HepG2 (cell line): ENCODE data around the gene RNF10. TPM values are rescaled to one million over a fixed set of nuclear protein-coding genes. Genes with fewer than 3 reads are reported as not detected.

Experiments used
- KLF6 ChIP-seq: IDR thresholded peaks from 2 replicates; pipeline ENCODE4 v1.8.0; 2016; ENCODE audit warnings: missing biosample characterization, missing genetic modification reagents
- MED1 ChIP-seq: sonication (generic); formaldehyde crosslinking; IDR thresholded peaks from 2 replicates; pipeline ENCODE4 v1.4.0; 2020; ENCODE audit warnings: missing genetic modification reagents
- PLRG1 ChIP-seq: fragments of 450-650 bp; conservative IDR thresholded peaks from 2 replicates; pipeline ENCODE4 v1.6.1; 2016
- RNF2 ChIP-seq: fragments of 450-650 bp; conservative IDR thresholded peaks from 2 replicates; pipeline ENCODE4 v1.6.1; 2016; ENCODE audit warnings: low read depth
- SNRNP70 ChIP-seq: fragments of 200-400 bp; formaldehyde crosslinking; IDR thresholded peaks from 2 replicates; pipeline ENCODE4 v1.6.1; 2017; ENCODE audit warnings: mild to moderate bottlenecking, low read depth, low read length, moderate library complexity
- TEAD2 ChIP-seq: sonication (generic); formaldehyde crosslinking; IDR thresholded peaks from 2 replicates; pipeline ENCODE4 v1.9.0; 2021; ENCODE audit warnings: missing genetic modification reagents
- ZBTB26 ChIP-seq: IDR thresholded peaks from 2 replicates; pipeline ENCODE4 v1.6.1; 2016; ENCODE audit warnings: missing compliant biosample characterization, missing genetic modification reagents, borderline replicate concordance
- ZFP36L1 ChIP-seq: sonication (generic); formaldehyde crosslinking; IDR thresholded peaks from 2 replicates; pipeline ENCODE4 v1.8.0; 2022; ENCODE audit warnings: mild to moderate bottlenecking, missing genetic modification reagents, moderate library complexity
- ZFP37 ChIP-seq: sonication (generic); formaldehyde crosslinking; IDR thresholded peaks from 2 replicates; pipeline ENCODE4 v1.4.0; 2020; ENCODE audit warnings: missing genetic modification reagents, borderline replicate concordance
- ZNF225 ChIP-seq: sonication (generic); formaldehyde crosslinking; IDR thresholded peaks from 2 replicates; pipeline ENCODE4 v1.4.0; 2020; ENCODE audit warnings: mild to moderate bottlenecking, missing genetic modification reagents
- ZNF570 ChIP-seq: sonication (generic); formaldehyde crosslinking; IDR thresholded peaks from 2 replicates; pipeline ENCODE4 v1.4.0; 2020; ENCODE audit warnings: mild to moderate bottlenecking, missing genetic modification reagents, borderline replicate concordance
- ZNF747 ChIP-seq: sonication (generic); formaldehyde crosslinking; IDR thresholded peaks from 2 replicates; pipeline ENCODE4 v1.8.1; 2023; ENCODE audit warnings: missing genetic modification reagents, mild to moderate bottlenecking, borderline replicate concordance
- polyA plus RNA-seq, 8 experiments: library from polyadenylated mRNA; depleted of rRNA in 3 of 8; stranded (reverse) in 7 of 8; unstranded in 1 of 8; fragments of >200 nt; fragmentation: Illumina TruSeq in 4 of 8; extraction: Trizol in 4 of 8; gene quantifications; 2 replicates each; pipeline versions ENCODE4 v1.2.1 to v1.2.3, GENCODE V29; 2011 to 2016; ENCODE audit warnings: low read depth in 4 of 8, missing spikeins in 1 of 8, mixed read lengths in 1 of 8; ENCODE audit not compliant: insufficient read depth in 1 of 8
- total RNA-seq, 5 experiments: library from RNA; depleted of rRNA; stranded (reverse); fragments of >200 nt; fragmentation: Illumina TruSeq; extraction: Trizol; gene quantifications; 2 replicates each; pipeline ENCODE4 v1.2.3, GENCODE V29; 2016; ENCODE audit warnings: low read depth in 1 of 5
- TF ChIP-seq, protein P1 (sequence below): sonication (generic); formaldehyde crosslinking; IDR thresholded peaks from 2 replicates; pipeline ENCODE4 v1.4.0; 2020; ENCODE audit warnings: missing genetic modification reagents
- TF ChIP-seq, protein P2 (sequence below): sonication (generic); formaldehyde crosslinking; IDR thresholded peaks from 2 replicates; pipeline ENCODE4 v1.4.0; 2020; ENCODE audit warnings: mild to moderate bottlenecking, missing genetic modification reagents
- TF ChIP-seq, protein P3 (sequence below): sonication (generic); formaldehyde crosslinking; IDR thresholded peaks from 2 replicates; pipeline ENCODE4 v1.8.0; 2023; ENCODE audit warnings: mild to moderate bottlenecking, missing genetic modification reagents

The RNF10 gene
- total and polyA plus RNA-seq, 2 of the 13 experiments (the other 11 are each of a cell fraction or from before 2014, with no cell fraction given) = 62.5 to 88.0 TPM

DNA sequence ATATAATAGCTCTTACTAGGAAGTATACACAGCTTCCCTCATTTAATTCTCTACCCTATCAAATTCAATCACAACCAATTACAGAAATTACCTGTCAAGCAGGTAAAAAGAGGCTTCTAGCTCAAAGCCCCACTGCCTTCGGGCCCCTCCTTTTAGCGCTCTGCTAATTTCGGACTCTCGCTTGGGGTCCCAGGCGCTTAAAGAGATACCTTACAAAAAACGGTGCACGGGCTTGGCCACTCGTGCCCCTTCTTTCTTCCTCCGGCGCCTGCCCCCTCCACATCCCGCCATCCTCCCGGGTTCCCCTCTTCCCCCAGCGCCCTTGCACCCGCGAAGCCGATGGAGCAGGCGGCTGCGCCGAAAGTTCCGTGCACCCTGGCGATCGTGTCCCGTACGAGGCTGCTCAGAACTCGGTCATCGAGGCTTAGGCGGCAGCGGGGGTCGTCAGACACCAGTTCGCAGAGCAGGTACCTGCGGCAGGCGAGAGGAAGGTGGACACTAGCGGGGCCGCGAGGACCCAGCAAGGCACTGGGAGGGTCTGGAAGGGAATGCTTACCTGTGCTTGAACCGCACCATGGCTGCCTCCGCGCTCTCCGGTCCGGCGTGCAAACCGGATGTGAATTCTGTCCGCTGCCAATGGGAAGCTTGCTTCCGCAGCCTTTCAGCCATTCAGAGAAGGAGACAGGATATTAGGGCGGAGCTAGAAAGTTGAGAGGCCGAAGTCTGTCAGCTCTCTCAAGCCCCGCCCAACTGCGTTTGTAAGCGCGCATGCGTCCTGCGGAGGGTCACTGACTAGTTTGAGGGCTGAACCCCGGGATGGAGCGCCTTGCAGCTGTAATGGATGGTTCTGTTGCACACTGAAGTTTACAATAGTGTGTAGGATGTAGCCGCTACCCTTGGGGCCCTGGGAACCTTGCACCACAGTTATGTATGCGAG, 46.9 kb downstream of the RNF10 start, which contains the start of gene POP5 (continued):
- no peak for TF ChIP-seq PLRG1
- TF ChIP-seq, protein P1, sequence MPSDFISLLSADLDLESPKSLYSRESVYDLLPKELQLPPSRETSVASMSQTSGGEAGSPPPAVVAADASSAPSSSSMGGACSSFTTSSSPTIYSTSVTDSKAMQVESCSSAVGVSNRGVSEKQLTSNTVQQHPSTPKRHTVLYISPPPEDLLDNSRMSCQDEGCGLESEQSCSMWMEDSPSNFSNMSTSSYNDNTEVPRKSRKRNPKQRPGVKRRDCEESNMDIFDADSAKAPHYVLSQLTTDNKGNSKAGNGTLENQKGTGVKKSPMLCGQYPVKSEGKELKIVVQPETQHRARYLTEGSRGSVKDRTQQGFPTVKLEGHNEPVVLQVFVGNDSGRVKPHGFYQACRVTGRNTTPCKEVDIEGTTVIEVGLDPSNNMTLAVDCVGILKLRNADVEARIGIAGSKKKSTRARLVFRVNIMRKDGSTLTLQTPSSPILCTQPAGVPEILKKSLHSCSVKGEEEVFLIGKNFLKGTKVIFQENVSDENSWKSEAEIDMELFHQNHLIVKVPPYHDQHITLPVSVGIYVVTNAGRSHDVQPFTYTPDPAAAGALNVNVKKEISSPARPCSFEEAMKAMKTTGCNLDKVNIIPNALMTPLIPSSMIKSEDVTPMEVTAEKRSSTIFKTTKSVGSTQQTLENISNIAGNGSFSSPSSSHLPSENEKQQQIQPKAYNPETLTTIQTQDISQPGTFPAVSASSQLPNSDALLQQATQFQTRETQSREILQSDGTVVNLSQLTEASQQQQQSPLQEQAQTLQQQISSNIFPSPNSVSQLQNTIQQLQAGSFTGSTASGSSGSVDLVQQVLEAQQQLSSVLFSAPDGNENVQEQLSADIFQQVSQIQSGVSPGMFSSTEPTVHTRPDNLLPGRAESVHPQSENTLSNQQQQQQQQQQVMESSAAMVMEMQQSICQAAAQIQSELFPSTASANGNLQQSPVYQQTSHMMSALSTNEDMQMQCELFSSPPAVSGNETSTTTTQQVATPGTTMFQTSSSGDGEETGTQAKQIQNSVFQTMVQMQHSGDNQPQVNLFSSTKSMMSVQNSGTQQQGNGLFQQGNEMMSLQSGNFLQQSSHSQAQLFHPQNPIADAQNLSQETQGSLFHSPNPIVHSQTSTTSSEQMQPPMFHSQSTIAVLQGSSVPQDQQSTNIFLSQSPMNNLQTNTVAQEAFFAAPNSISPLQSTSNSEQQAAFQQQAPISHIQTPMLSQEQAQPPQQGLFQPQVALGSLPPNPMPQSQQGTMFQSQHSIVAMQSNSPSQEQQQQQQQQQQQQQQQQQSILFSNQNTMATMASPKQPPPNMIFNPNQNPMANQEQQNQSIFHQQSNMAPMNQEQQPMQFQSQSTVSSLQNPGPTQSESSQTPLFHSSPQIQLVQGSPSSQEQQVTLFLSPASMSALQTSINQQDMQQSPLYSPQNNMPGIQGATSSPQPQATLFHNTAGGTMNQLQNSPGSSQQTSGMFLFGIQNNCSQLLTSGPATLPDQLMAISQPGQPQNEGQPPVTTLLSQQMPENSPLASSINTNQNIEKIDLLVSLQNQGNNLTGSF (CRISPR knock-in tag) = no peak
- TF ChIP-seq, protein P2, sequence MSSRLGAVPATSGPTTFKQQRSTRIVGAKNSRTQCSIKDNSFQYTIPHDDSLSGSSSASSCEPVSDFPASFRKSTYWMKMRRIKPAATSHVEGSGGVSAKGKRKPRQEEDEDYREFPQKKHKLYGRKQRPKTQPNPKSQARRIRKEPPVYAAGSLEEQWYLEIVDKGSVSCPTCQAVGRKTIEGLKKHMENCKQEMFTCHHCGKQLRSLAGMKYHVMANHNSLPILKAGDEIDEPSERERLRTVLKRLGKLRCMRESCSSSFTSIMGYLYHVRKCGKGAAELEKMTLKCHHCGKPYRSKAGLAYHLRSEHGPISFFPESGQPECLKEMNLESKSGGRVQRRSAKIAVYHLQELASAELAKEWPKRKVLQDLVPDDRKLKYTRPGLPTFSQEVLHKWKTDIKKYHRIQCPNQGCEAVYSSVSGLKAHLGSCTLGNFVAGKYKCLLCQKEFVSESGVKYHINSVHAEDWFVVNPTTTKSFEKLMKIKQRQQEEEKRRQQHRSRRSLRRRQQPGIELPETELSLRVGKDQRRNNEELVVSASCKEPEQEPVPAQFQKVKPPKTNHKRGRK (CRISPR knock-in tag) = no peak
- no peak for TF ChIP-seq TEAD2 (CRISPR knock-in tag)
- TF ChIP-seq KLF6 (CRISPR knock-in tag) = peak; percentile 54; the same call in 1 of the 2 replicates
- TF ChIP-seq MED1 = peak; percentile 42; the same call in 1 of the 2 replicates
- no peak for TF ChIP-seq SNRNP70
- TF ChIP-seq RNF2 = no peak
- TF ChIP-seq ZNF225 = peak; percentile 65; the same call in 1 of the 2 replicates
- no peak for TF ChIP-seq ZNF570 (CRISPR knock-in tag)
- 0 out of 2 replicates have a peak, but pooled peaks have one; percentile 16 for TF ChIP-seq ZBTB26
- TF ChIP-seq, protein P3, sequence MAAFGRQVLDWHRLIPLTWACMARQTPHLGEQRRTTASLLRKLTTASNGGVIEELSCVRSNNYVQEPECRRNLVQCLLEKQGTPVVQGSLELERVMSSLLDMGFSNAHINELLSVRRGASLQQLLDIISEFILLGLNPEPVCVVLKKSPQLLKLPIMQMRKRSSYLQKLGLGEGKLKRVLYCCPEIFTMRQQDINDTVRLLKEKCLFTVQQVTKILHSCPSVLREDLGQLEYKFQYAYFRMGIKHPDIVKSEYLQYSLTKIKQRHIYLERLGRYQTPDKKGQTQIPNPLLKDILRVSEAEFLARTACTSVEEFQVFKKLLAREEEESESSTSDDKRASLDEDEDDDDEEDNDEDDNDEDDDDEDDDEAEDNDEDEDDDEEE (CRISPR knock-in tag) = no peak
- TF ChIP-seq ZFP37 = 0 out of 2 replicates have a peak, but pooled peaks have one; percentile 9
- peak; percentile 89; the same call in 1 of the 2 replicates for TF ChIP-seq ZNF747
- peak; percentile 19; the same call in 1 of the 2 replicates for TF ChIP-seq ZFP36L1 (CRISPR knock-in tag)
